Suprapubic skin (tissue), 4 donors: ENCODE data around the gene ARID1A. TPM values are rescaled to one million over a fixed set of nuclear protein-coding genes. Genes with fewer than 3 reads are reported as not detected.
A peak's percentile ranks its signal among the peaks of the same experiment; 100 is the strongest.

Source experiments
- DNase-seq, 2 donors: peaks; one replicate each; pipeline ENCODE4 v3.0.0-alpha.2; 2019; ENCODE audit warnings: low spot score in 2 of 2
- H3K27ac ChIP-seq: fragments of 200-600 bp; sonication (generic); one replicate; pipeline ENCODE4 v1.5.1; 2019
- H3K27me3 ChIP-seq: fragments of 200-600 bp; sonication (generic); one replicate; pipeline ENCODE4 v1.5.1; 2019
- H3K36me3 ChIP-seq: fragments of 200-600 bp; sonication (generic); one replicate; pipeline ENCODE4 v1.5.1; 2019
- H3K4me1 ChIP-seq: fragments of 200-600 bp; sonication (generic); one replicate; pipeline ENCODE4 v1.5.1; 2019
- H3K4me3 ChIP-seq: fragments of 200-600 bp; sonication (generic); one replicate; pipeline ENCODE4 v1.5.1; 2019; ENCODE audit warnings: mild to moderate bottlenecking
- H3K9me3 ChIP-seq: fragments of 200-600 bp; sonication (generic); one replicate; pipeline ENCODE4 v1.5.1; 2019
- EP300 ChIP-seq: sonication (generic); formaldehyde crosslinking; IDR thresholded peaks from one replicate; pipeline ENCODE4 v1.6.1; 2017; ENCODE audit warnings: antibody characterized with exemption
- POLR2A ChIP-seq, 2 donors: fragments of 450-650 bp; IDR thresholded peaks; one replicate each; pipeline ENCODE4 v1.6.1; 2017; ENCODE audit warnings: antibody characterized with exemption in 2 of 2, mild to moderate bottlenecking in 2 of 2, moderate library complexity in 2 of 2
- POLR2AphosphoS5 ChIP-seq, 3 donors: sonication (generic); formaldehyde crosslinking; IDR thresholded peaks; one replicate each; pipeline ENCODE4 v1.6.1; 2017; ENCODE audit warnings: antibody characterized with exemption in 3 of 3
- WGBS: methylation state at CpG from one replicate; pipeline ENCODE4 v1.1.5; 2018; 5-methylcytosine and 5-hydroxymethylcytosine counted together
- total RNA-seq, 4 donors: library from RNA; depleted of rRNA; stranded (reverse); fragments of >200 nt; gene quantifications; one replicate each; pipeline ENCODE4 v1.1.0, GENCODE V29; 2016
- TF ChIP-seq, protein P1 (sequence below), 2 donors: fragments of 200-600 bp in 1 of 2; fragments of 450-650 bp in 1 of 2; sonication (generic) in 1 of 2; IDR thresholded peaks; one replicate each; pipeline ENCODE4 v1.5.1; 2016 to 2019; ENCODE audit warnings: antibody characterized with exemption in 2 of 2, mild to moderate bottlenecking in 1 of 2, moderate library complexity in 1 of 2

The ARID1A gene
- total RNA-seq, 4 donors from 2014 or later: 77.2 to 90.0 (median 83.5) TPM

DNA sequence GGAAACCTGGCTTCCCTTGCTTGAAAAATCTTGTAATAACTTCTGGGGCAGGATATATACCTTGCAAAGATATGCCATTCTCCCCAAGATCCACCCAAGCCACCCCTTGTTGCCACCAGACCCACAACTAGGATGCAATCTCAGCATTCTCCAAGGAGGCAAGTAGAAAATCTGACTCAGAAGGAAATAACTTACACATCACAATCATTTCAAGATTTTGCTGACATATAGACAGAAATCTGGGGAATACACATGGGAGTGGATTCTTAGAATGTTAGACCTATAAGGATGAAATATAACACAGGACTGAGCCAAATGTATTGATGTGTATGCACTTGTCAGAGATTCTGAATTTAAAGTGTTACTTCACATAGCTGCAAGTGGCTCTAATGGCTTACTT is 115.9 kb downstream of the ARID1A start:
- no peak for TF ChIP-seq EP300
- TF ChIP-seq POLR2A (IDR thresholded peaks at IDR 0.05): no peak
- H3K27me3 ChIP-seq: no peaks in the 10 kb centered on the region
- DNase-seq: no peak
- H3K27ac ChIP-seq: no peak overlapping the region
- H3K36me3 ChIP-seq: no peaks in the 10 kb centered on the region
- H3K9me3 ChIP-seq: no peaks in the 10 kb centered on the region
- H3K4me3 ChIP-seq: no peak overlapping the region
- H3K4me1 ChIP-seq: no peaks in the 10 kb centered on the region

DNA sequence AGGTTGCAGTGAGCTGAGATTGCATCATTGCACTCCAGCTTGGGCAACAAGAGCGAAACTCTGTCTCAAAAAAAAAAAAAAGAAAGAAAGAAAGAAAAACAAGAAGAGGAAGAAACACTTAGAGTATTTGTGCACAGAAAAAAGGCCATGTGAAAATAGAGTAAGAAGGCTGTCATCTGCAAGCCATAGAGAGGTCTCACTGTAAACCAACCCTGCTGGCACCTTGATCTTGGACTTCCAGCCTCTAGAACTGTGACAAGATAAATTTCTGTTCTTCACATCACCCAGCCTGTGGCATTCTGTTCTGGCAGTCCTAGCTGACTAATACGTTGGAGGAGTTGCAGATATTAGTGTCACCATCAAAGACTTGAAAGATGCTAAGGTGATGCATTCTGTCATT is 118.6 kb downstream of the ARID1A start:
- Histone ChIP-seq H3K36me3 (no peaks in the 10 kb centered on the region), H3K4me3 (no peak overlapping the region), H3K9me3 (no peaks in the 10 kb centered on the region), H3K27me3 (no peaks in the 10 kb centered on the region), H3K4me1 (no peaks in the 10 kb centered on the region), H3K27ac (no peak overlapping the region)
- WGBS: 84% methylated on average over 2 of the region's 2 CpGs
- TF ChIP-seq POLR2A (IDR thresholded peaks at IDR 0.05) (no peak), POLR2AphosphoS5 (IDR thresholded peaks at IDR 0.05) (no peak), EP300 (no peak)
- TF ChIP-seq, protein P1, sequence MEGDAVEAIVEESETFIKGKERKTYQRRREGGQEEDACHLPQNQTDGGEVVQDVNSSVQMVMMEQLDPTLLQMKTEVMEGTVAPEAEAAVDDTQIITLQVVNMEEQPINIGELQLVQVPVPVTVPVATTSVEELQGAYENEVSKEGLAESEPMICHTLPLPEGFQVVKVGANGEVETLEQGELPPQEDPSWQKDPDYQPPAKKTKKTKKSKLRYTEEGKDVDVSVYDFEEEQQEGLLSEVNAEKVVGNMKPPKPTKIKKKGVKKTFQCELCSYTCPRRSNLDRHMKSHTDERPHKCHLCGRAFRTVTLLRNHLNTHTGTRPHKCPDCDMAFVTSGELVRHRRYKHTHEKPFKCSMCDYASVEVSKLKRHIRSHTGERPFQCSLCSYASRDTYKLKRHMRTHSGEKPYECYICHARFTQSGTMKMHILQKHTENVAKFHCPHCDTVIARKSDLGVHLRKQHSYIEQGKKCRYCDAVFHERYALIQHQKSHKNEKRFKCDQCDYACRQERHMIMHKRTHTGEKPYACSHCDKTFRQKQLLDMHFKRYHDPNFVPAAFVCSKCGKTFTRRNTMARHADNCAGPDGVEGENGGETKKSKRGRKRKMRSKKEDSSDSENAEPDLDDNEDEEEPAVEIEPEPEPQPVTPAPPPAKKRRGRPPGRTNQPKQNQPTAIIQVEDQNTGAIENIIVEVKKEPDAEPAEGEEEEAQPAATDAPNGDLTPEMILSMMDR (IDR thresholded peaks at IDR 0.05): no peak
- no peak for DNase-seq

DNA sequence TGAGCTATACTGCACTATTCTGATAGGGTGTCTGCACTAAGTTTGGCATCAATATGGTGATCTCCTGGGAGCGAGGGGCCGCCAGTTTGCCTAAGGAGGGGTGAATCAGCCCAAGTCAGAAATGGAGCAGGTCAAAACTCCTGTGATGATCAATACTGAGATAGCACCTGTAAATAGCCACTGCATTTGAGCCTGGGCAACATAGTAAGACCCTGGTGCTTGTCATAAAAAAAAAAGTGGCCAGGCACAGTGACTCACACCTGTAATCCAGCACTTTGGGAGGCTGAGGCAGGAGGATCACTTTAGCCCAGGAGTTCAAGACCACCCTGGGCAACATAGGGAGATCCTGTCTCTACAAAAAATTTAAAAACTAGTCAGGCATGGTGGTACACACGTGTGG is 119.1 kb downstream of the ARID1A start:
- no peaks in the 10 kb centered on the region for H3K9me3 ChIP-seq
- H3K4me3 ChIP-seq: no peak overlapping the region
- H3K27me3 ChIP-seq: no peaks in the 10 kb centered on the region
- TF ChIP-seq, protein P1 (IDR thresholded peaks at IDR 0.05): no peak
- no peak for TF ChIP-seq POLR2AphosphoS5 (IDR thresholded peaks at IDR 0.05)
- TF ChIP-seq POLR2A (IDR thresholded peaks at IDR 0.05): no peak
- TF ChIP-seq EP300: no peak
- 84% methylated on average over 3 of the region's 3 CpGs for WGBS
- DNase-seq: no peak
- no peaks in the 10 kb centered on the region for H3K4me1 ChIP-seq
- H3K27ac ChIP-seq: no peak overlapping the region
- H3K36me3 ChIP-seq: no peaks in the 10 kb centered on the region

DNA sequence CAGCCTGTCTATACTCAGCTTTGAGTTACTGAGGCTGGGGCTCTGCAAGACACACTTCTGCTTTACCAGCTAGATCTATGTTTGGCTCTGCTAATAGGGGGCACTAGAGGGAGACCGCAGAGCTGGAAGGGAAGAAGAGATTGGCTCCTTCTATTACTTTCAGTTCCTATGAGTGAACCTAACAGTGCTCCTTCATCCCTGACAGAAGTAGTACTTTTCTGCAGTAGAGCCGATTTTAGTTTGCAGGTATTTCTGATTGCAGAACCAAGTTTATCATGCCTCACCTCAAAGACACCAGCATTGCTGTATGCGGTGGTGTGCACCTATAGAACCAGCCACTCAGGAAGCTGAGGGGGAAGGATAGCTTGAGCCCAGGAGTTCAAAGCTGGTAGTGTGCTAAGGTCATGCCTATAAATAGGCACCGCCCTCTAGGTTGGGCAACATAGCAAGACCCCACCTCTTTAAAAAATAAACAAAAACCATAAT is 125.0 kb downstream of the ARID1A start:
- Histone ChIP-seq H3K36me3 (no peaks in the 10 kb centered on the region), H3K27ac (no peak overlapping the region), H3K4me3 (no peak overlapping the region), H3K9me3 (no peaks in the 10 kb centered on the region), H3K4me1 (peaks cover 15% of the 10 kb centered on the region), H3K27me3 (no peaks in the 10 kb centered on the region)
- DNase-seq: no peak
- no peak for TF ChIP-seq POLR2AphosphoS5 (IDR thresholded peaks at IDR 0.05)
- WGBS: 75% methylated on average over 4 of the region's 4 CpGs

DNA sequence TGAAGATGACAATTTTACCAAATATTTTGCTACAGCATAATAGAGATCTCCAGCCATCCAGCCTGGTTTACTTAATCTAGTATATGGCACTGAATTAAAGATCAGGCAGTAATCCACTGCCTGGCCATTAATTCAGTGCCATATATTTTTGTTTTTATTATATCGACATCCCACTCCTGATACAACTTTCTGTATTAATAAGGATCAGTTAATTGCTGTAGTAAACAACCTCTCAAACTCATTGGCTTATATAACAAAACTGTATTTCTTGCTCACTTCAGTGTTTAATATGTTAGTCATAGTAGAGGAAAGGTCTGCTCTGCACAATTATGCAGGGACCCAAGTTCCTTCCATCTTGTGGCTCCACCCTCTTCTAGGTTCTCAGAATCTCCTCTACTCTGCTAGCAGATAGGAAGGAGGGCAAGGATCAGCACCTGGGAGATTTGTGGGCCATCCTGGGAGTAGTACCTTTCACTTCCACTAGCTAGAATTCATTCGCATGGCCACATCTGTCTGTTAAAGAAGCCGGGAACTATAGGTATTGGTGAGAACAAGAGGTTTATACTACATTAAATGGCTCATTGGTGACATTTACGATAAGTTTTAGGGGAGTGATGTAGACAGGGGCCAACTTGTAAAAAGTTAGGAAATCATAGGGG is 127.1 kb downstream of the ARID1A start:
- Histone ChIP-seq H3K4me3 (no peak overlapping the region), H3K27ac (no peak overlapping the region), H3K27me3 (no peaks in the 10 kb centered on the region), H3K36me3 (no peaks in the 10 kb centered on the region), H3K9me3 (no peaks in the 10 kb centered on the region), H3K4me1 (peaks cover 29% of the 10 kb centered on the region)
- TF ChIP-seq POLR2A (IDR thresholded peaks at IDR 0.05) (no peak), POLR2AphosphoS5 (IDR thresholded peaks at IDR 0.05) (no peak)
- DNase-seq: no peak
- 98% methylated on average over 4 of the region's 4 CpGs for WGBS

DNA sequence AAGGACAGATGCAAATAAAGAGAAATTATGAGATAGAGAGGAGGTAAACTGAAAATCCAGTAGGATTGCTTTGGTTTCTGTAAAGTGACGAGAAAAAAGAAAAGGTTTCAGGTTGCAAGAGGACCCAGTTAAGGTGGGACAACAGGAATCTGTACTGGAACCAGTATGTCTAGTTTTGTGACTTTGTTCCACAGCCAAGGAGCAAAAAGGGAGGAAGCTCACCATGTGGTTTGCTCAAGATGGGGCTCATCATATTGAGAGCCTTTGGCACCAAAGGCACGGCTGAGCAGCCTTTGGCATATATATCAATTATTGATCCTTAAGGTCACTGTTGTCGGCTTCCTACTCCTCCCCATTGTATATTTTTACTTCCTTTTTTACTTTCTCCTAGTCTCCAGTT is 128.9 kb downstream of the ARID1A start:
- Histone ChIP-seq H3K4me3 (no peak overlapping the region), H3K36me3 (no peaks in the 10 kb centered on the region), H3K4me1 (peaks cover 47% of the 10 kb centered on the region), H3K27me3 (no peaks in the 10 kb centered on the region), H3K9me3 (no peaks in the 10 kb centered on the region), H3K27ac (peak overlapping the region; percentile 7)
- TF ChIP-seq EP300 (no peak), POLR2AphosphoS5 (IDR thresholded peaks at IDR 0.05) (no peak), POLR2A (IDR thresholded peaks at IDR 0.05) (no peak)
- TF ChIP-seq, protein P1 (IDR thresholded peaks at IDR 0.05): no peak
- DNase-seq: no peak
- 47% methylated on average over 3 of the region's 3 CpGs for WGBS
